ENCODE data around the gene DNMT3A. TPM values are rescaled to one million over a fixed set of nuclear protein-coding genes. Genes with fewer than 3 reads are reported as not detected.

The DNMT3A gene
- total and polyA plus RNA-seq, 2 donors (not counting 3 experiments of a cell fraction or from before 2014, with no cell fraction given), result 23.3 to 71.7 TPM

- Histone ChIP-seq H3K27me3 (ENCODE audit: control insufficient read depth in 2 of 2, insufficient read depth in 2 of 2, low read length in 2 of 2) (no peaks in the 10 kb centered on the region), H3K9me1 (replicated peaks; ENCODE audit: control insufficient read depth, extremely low read depth, insufficient read depth, low read length) (no peaks in the 10 kb centered on the region), H3K4me2 (ENCODE audit: insufficient read depth, low read length) (no peak overlapping the region), H3K4me3 (replicated peaks in 1 of 3; ENCODE audit: insufficient read depth in 1 of 3, low read depth in 1 of 3, low read length in 3 of 3) (no peak overlapping the region), H3K4me1 (ENCODE audit: control insufficient read depth, extremely low read depth, insufficient read depth, low read length) (no peaks in the 10 kb centered on the region), H3K27ac (ENCODE audit: insufficient read depth, low read depth, low read length) (no peak overlapping the region), H3K36me3 (ENCODE audit: control insufficient read depth in 2 of 2, extremely low read depth in 1 of 2, insufficient read depth in 2 of 2, low read length in 2 of 2) (peaks cover 0 to 4% of the 10 kb centered on the region in 2 experiments), H3K79me2 (ENCODE audit: control insufficient read depth, insufficient read depth, low read length) (no peaks in the 10 kb centered on the region), H4K20me1 (replicated peaks; ENCODE audit: control insufficient read depth, extremely low read depth, insufficient read depth, low read length) (no peaks in the 10 kb centered on the region), H3K9ac (replicated peaks; ENCODE audit: extremely low read depth, insufficient read depth, low read length) (no peak overlapping the region), H2AFZ (ENCODE audit: low read depth, low read length) (no peak overlapping the region), H3K9me3 (replicated peaks; ENCODE audit: control insufficient read depth, insufficient read depth, low read length) (no peaks in the 10 kb centered on the region)
- FAIRE-seq (no peak), DNase-seq (ENCODE audit: low read depth, low spot score) (no peak)
- no TSS peak for BruUV-seq (replicated peaks)
- ChIA-PET POLR2A (no interaction called here), CTCF (interaction anchor here (1.0 kb wide), 1 partner anchor 32 kb away, joined by 3 read pairs; no protein-coding TSS in a partner anchor)
- intact Hi-C loops (cut with micrococcal nuclease), result no loop called here
- TF ChIP-seq, protein P1, sequence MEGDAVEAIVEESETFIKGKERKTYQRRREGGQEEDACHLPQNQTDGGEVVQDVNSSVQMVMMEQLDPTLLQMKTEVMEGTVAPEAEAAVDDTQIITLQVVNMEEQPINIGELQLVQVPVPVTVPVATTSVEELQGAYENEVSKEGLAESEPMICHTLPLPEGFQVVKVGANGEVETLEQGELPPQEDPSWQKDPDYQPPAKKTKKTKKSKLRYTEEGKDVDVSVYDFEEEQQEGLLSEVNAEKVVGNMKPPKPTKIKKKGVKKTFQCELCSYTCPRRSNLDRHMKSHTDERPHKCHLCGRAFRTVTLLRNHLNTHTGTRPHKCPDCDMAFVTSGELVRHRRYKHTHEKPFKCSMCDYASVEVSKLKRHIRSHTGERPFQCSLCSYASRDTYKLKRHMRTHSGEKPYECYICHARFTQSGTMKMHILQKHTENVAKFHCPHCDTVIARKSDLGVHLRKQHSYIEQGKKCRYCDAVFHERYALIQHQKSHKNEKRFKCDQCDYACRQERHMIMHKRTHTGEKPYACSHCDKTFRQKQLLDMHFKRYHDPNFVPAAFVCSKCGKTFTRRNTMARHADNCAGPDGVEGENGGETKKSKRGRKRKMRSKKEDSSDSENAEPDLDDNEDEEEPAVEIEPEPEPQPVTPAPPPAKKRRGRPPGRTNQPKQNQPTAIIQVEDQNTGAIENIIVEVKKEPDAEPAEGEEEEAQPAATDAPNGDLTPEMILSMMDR (IDR thresholded peaks at IDR 0.05; ENCODE audit: extremely low read depth in 1 of 2, insufficient read depth in 1 of 2, low read depth in 1 of 2, low read length in 2 of 2), result no peak
- TF ChIP-seq JUN (IDR thresholded peaks at IDR 0.05; ENCODE audit: borderline replicate concordance, insufficient read depth, insufficient read length, low read depth) (no peak), EZH2 (IDR thresholded peaks at IDR 0.05; ENCODE audit: borderline replicate concordance, low read depth, low read length, severe bottlenecking) (no peak), MYC (IDR thresholded peaks at IDR 0.05; ENCODE audit: low read depth, low read length) (no peak), GATA2 (IDR thresholded peaks at IDR 0.05; ENCODE audit: insufficient read depth, insufficient read length, low read depth, low read length) (no peak), POLR2A (IDR thresholded peaks at IDR 0.05; ENCODE audit: low read depth, low read length) (no peak), FOS (IDR thresholded peaks at IDR 0.05; ENCODE audit: borderline replicate concordance, insufficient read depth, low read length) (no peak), POLR2AphosphoS5 (IDR thresholded peaks at IDR 0.05; ENCODE audit: insufficient read depth, low read depth, low read length) (no peak)
- TF ChIP-seq, protein P2, sequence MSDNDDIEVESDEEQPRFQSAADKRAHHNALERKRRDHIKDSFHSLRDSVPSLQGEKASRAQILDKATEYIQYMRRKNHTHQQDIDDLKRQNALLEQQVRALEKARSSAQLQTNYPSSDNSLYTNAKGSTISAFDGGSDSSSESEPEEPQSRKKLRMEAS (IDR thresholded peaks at IDR 0.05; ENCODE audit: insufficient read depth, insufficient read length), result no peak
- dilution Hi-C loops (cut with MboI; ENCODE audit: extremely low pct_ligation_motif_present, low sequenced_read_pairs), result no loop called here
Measured at GRCh38 chr2:25330273-25330672, 11.5 kb downstream of the DNMT3A start.
